K562 (cell line): ENCODE data around the gene MYCBPAP. TPM values are rescaled to one million over a fixed set of nuclear protein-coding genes. Genes with fewer than 3 reads are reported as not detected.

Experiments
- BRF1 ChIP-seq: IDR thresholded peaks from 3 replicates; pipeline ENCODE4 v1.6.1; 2011; ENCODE audit warnings: borderline replicate concordance, mild to moderate bottlenecking; ENCODE audit not compliant: insufficient read length; ENCODE audit errors: extremely low read depth
- DDX20 ChIP-seq: fragments of 450-650 bp; IDR thresholded peaks from 2 replicates; pipeline ENCODE4 v1.6.1; 2016; ENCODE audit warnings: missing genetic modification characterization, low read depth, mild to moderate bottlenecking, missing compliant biosample characterization, moderate library complexity
- FOXJ2 ChIP-seq: fragments of 200-800 bp; sonication (Bioruptor generic); IDR thresholded peaks from 2 replicates; pipeline ENCODE4 v1.6.1; 2016; ENCODE audit warnings: missing genetic modification characterization, missing compliant biosample characterization
- KAT2B ChIP-seq: IDR thresholded peaks from one replicate; pipeline ENCODE4 v1.6.1; 2012; ENCODE audit warnings: low read depth, mild to moderate bottlenecking, control low read depth, inconsistent platforms, low read length, moderate library complexity
- KDM5B ChIP-seq: fragments of 200-600 bp; sonication (generic); IDR thresholded peaks from 2 replicates; pipeline ENCODE4 v1.6.1; 2012; ENCODE audit warnings: low read depth, mild to moderate bottlenecking, moderate library complexity, low read length, control low read depth, inconsistent platforms; ENCODE audit not compliant: insufficient replicate concordance
- MAZ ChIP-seq, 2 experiments: fragments of 450-650 bp in 1 of 2; sonication (generic) in 1 of 2; formaldehyde crosslinking; IDR thresholded peaks in 1 of 2; conservative IDR thresholded peaks in 1 of 2; 2 replicates each; pipeline versions ENCODE4 v1.4.0 to v1.5.0; 2020; ENCODE audit warnings: mild to moderate bottlenecking in 1 of 2, missing genetic modification reagents in 1 of 2
- MLLT1 ChIP-seq, 2 experiments: fragments of 450-650 bp; IDR thresholded peaks; 2 replicates each; pipeline ENCODE4 v1.6.1; 2016
- MTA1 ChIP-seq: fragments of 450-650 bp; IDR thresholded peaks from 2 replicates; pipeline ENCODE4 v1.6.1; 2017; ENCODE audit warnings: borderline replicate concordance
- NCOA4 ChIP-seq: fragments of 450-650 bp; IDR thresholded peaks from 2 replicates; pipeline ENCODE4 v1.6.1; 2018; ENCODE audit warnings: mild to moderate bottlenecking; ENCODE audit not compliant: partially characterized antibody
- SMARCA4 ChIP-seq: fragments of 450-650 bp; IDR thresholded peaks from 2 replicates; pipeline ENCODE4 v1.6.1; 2016
- SMARCB1 ChIP-seq: IDR thresholded peaks from 2 replicates; pipeline ENCODE4 v1.6.1; 2011; ENCODE audit warnings: improper control_type of control experiment, low read depth; ENCODE audit not compliant: insufficient read length
- SRSF1 ChIP-seq: fragments of 200-400 bp; formaldehyde crosslinking; IDR thresholded peaks from 2 replicates; pipeline ENCODE4 v1.6.1; 2017; ENCODE audit warnings: mild to moderate bottlenecking, low read depth, low read length, moderate library complexity
- TAF9B ChIP-seq: fragments of 450-650 bp; IDR thresholded peaks from 2 replicates; pipeline ENCODE4 v1.6.1; 2018; ENCODE audit warnings: mild to moderate bottlenecking; ENCODE audit not compliant: partially characterized antibody
- TEAD1 ChIP-seq, 2 experiments: fragments of 450-650 bp in 1 of 2; sonication (generic) in 1 of 2; formaldehyde crosslinking; IDR thresholded peaks; 2 replicates each; pipeline versions ENCODE4 v1.4.0 to v1.8.0; 2020 to 2022; ENCODE audit warnings: mild to moderate bottlenecking in 2 of 2, missing genetic modification reagents in 1 of 2
- ZBED1 ChIP-seq: IDR thresholded peaks from 2 replicates; pipeline ENCODE4 v1.6.1; 2014
- ZC3H4 ChIP-seq: sonication (generic); formaldehyde crosslinking; IDR thresholded peaks from 2 replicates; pipeline ENCODE4 v1.9.0; 2021; ENCODE audit warnings: missing genetic modification reagents, borderline replicate concordance
- ZNF140 ChIP-seq: fragments of 250-450 bp; sonication (Bioruptor Pico); IDR thresholded peaks from 2 replicates; pipeline ENCODE4 v1.8.0; 2021; ENCODE audit warnings: moderate library complexity, mild to moderate bottlenecking, inconsistent platforms
- ZNF280B ChIP-seq: fragments of 250-450 bp; sonication (Bioruptor Pico); IDR thresholded peaks from 2 replicates; pipeline ENCODE4 v1.5.1; 2021; ENCODE audit warnings: mild to moderate bottlenecking
- ZNF445 ChIP-seq: fragments of 250-450 bp; sonication (Bioruptor Pico); IDR thresholded peaks from 2 replicates; pipeline ENCODE4 v1.4.0; 2020; ENCODE audit warnings: low read depth, mild to moderate bottlenecking, moderate library complexity
- ZNF668 ChIP-seq: fragments of 250-450 bp; sonication (Bioruptor Pico); IDR thresholded peaks from 2 replicates; pipeline ENCODE4 v1.8.0; 2022; ENCODE audit warnings: mild to moderate bottlenecking, inconsistent platforms
- ZNF717 ChIP-seq: fragments of 250-450 bp; sonication (Bioruptor Pico); IDR thresholded peaks from 2 replicates; pipeline ENCODE4 v1.5.0; 2021
- polyA plus RNA-seq, 8 experiments: library from polyadenylated mRNA; depleted of rRNA in 4 of 8; stranded (reverse) in 5 of 8; unstranded in 3 of 8; fragments of >200 nt; fragmentation: Nextera tagmentation in 2 of 8; fragmentation: Illumina TruSeq in 1 of 8; extraction: Ambion mirVana in 2 of 8; extraction: Trizol in 1 of 8; gene quantifications; 2 replicates each; pipeline versions ENCODE4 v1.2.1 to v1.2.3, GENCODE V29; 2011 to 2014; ENCODE audit warnings: inconsistent platforms in 1 of 8, missing spikeins in 1 of 8
- total RNA-seq, 7 experiments: library from RNA; depleted of rRNA in 6 of 7; stranded (reverse); fragments of >200 nt in 6 of 7; fragmentation: Illumina TruSeq in 2 of 7; extraction: Trizol in 2 of 7; gene quantifications; 2 replicates each; pipeline versions ENCODE4 v1.2.1 to v1.2.3, GENCODE V29; 2011 to 2021; ENCODE audit warnings: low replicate concordance in 1 of 7
- TF ChIP-seq, protein P1 (sequence below): fragments of 250-450 bp; sonication (Bioruptor Pico); IDR thresholded peaks from 2 replicates; pipeline ENCODE4 v1.5.0; 2021
- TF ChIP-seq, protein P2 (sequence below), 2 experiments: fragments of 450-650 bp; conservative IDR thresholded peaks; 2 replicates each; pipeline ENCODE4 v1.6.1; 2017; ENCODE audit warnings: mild to moderate bottlenecking in 2 of 2, moderate library complexity in 2 of 2

Gene MYCBPAP
- total and polyA plus RNA-seq, 9 of the 15 experiments (the other 6 are each of a cell fraction or from before 2014, with no cell fraction given): not detected

DNA sequence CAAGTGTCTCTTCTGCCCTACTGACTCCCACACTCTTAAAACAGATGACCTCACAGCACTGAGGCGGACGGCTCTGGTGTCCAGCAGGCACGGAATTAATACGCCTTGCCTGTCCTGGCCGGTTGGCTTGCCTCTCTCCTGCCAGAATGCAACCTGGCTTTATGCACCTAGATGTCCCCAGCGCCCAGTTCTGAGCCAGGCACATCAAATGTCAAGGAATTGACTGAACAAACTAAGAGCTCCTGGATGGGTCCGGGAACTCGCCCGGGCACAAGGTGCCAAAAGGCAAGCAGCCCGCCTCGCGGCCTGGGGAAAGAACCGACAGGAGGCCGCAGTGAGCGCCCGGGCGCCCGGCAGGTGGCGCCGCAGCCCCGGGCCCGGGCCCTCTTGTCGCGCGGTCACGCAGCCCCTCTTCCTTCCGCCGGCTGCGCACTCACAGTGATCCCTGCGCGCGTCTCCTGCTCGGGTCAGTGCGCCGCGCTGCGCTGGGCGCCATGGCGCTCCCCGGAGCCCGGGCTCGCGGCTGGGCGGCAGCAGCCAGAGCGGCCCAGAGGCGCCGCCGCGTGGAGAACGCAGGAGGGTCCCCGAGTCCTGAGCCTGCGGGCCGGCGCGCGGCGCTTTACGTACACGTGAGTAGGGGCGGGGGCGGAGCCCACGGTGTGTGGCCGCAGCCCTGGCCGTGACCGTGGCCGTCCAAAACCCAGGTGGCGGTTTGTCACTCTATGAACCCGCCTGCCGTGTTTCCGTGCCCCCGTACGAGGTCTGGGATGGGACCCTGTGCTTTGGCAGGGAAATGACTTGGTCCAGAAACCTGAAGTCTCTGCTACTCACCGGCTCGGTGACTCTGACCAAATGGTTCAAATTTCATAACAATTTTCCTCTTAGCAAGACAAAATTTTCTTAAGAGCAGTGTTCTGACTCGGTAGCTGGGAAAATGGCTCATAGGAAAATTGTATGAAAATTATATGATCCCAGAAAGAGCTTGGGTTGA is 29.6 kb upstream of the MYCBPAP start, which contains the start of gene RSAD1 (continued):
- TF ChIP-seq, protein P1, sequence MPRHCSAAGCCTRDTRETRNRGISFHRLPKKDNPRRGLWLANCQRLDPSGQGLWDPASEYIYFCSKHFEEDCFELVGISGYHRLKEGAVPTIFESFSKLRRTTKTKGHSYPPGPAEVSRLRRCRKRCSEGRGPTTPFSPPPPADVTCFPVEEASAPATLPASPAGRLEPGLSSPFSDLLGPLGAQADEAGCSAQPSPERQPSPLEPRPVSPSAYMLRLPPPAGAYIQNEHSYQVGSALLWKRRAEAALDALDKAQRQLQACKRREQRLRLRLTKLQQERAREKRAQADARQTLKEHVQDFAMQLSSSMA (CRISPR knock-in tag): no peak
- TF ChIP-seq KAT2B (peak; percentile 74), ZC3H4 (CRISPR knock-in tag) (no peak), SMARCA4 (no peak), SRSF1 (no peak), NCOA4 (no peak), ZBED1 (0 out of 2 replicates have a peak, but pooled peaks have one; percentile 35), ZNF280B (CRISPR knock-in tag) (no peak), DDX20 (no peak), BRF1 (no peak), MAZ (CRISPR knock-in tag; conservative IDR thresholded peaks at IDR 0.05 in 1 of 2, IDR thresholded peaks at IDR 0.05 in 1 of 2) (peak; percentile 75 to 95), KDM5B (peak; percentile 72), SMARCB1 (no peak), TAF9B (no peak), FOXJ2 (tag) (no peak), ZNF717 (CRISPR knock-in tag) (no peak), MTA1 (no peak), ZNF140 (CRISPR knock-in tag) (no peak), TEAD1 (CRISPR knock-in tag; IDR thresholded peaks at IDR 0.05) (peak; percentile 9 to 73; a peak in 3 of 4 replicates), MLLT1 (IDR thresholded peaks at IDR 0.05) (peak in 1 of 2 experiments; percentile 46; a peak in 1 of 4 replicates), ZNF668 (CRISPR knock-in tag) (no peak), ZNF445 (CRISPR knock-in tag) (no peak)
- TF ChIP-seq, protein P2, sequence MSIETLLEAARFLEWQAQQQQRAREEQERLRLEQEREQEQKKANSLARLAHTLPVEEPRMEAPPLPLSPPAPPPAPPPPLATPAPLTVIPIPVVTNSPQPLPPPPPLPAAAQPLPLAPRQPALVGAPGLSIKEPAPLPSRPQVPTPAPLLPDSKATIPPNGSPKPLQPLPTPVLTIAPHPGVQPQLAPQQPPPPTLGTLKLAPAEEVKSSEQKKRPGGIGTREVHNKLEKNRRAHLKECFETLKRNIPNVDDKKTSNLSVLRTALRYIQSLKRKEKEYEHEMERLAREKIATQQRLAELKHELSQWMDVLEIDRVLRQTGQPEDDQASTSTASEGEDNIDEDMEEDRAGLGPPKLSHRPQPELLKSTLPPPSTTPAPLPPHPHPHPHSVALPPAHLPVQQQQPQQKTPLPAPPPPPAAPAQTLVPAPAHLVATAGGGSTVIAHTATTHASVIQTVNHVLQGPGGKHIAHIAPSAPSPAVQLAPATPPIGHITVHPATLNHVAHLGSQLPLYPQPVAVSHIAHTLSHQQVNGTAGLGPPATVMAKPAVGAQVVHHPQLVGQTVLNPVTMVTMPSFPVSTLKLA (conservative IDR thresholded peaks at IDR 0.05): peak; percentile 60 to 83; a peak in 3 of 4 replicates
